GM21447 (cell line): Measurements from ENCODE around the gene GRIK5.

ENCODE experiments used
- ATAC-seq: cut with Tn5 transposase; IDR thresholded peaks from one replicate; pipeline ENCODE4 v1.9.1; 2021; ENCODE audit not compliant: unreplicated experiment

The GRIK5 gene

GRCh38 chr19:42096255-42096837 is 26.3 kb upstream of the GRIK5 start:
- no peak for ATAC-seq

- ATAC-seq = no peak
Measured at GRCh38 chr19:42095814-42096230, 25.8 kb upstream of the GRIK5 start.

DNA sequence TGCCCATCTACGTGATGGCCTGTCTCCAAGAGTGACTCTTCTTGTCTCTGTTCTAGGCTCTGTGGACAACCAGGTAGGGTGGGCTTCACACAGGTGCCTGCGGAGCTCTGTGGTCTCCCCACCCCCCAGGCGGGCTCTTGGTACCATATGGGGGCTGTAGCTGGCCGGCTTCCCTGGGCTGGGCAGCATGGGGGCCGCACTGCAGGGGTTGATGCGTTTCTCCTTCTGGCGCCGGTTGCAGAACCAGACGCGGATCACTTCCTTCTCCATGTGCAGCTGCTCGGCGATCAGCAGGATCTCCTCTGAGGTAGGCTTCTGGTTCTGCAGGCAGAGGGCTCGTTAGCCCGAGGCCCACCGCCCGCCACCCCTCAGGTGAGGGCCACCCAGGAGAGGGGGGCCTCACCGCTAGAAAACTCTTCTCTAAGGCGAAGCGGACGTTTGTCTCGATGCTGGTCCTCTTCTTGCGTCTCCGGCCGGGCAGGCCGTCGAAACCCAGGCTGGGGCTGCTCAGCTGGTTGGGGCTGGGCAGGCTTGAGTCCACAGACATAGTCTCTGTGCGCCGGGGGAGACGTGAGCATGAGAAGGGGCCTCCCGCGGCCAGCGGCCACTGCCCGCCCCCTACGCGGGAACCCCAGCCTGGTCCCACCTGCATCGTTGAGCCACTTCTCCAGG is 25.3 kb upstream of the GRIK5 start:
- ATAC-seq = no peak

- ATAC-seq = no peak
Measured at GRCh38 chr19:42093926-42094325, 23.9 kb upstream of the GRIK5 start.

DNA sequence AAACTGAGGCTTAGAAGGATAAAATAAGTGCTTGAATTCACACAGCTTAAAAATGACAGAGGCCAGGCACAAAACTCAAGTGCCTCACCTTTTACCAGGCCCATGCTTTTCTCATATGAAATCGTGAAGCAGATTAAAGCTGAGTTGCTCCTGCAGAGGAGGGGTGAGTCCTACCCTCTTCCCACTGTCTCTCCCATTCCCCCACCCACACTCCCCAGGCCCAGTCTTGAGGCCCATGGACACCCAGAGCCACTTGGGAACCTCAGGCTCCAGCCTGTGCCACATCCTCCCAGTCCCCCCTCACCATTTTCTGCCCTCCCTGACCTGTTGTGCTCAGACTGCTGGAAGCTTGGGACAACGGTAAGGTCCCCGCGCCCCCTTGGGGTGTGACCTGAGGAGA is 23.5 kb upstream of the GRIK5 start:
- ATAC-seq = no peak

DNA sequence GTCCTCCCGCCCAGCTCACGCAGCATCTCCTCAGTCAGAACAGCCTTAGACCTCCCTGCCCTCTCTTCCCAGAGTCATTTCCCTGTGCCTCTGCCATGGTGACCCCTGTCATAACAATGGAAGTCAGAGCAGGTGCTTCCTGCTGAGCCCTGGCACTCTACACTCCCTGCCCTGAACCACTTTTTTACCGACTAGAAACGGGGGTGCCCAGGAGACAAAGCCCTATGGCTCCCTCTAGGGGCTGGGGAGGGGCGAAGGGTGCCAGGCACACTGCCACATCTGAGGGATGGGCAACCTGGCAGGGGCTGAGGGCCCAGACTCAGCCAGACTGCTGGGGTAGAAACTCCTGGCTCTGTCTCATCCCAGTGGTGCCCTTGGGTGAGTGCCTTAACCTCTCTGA is 22.3 kb upstream of the GRIK5 start:
- no peak for ATAC-seq

DNA sequence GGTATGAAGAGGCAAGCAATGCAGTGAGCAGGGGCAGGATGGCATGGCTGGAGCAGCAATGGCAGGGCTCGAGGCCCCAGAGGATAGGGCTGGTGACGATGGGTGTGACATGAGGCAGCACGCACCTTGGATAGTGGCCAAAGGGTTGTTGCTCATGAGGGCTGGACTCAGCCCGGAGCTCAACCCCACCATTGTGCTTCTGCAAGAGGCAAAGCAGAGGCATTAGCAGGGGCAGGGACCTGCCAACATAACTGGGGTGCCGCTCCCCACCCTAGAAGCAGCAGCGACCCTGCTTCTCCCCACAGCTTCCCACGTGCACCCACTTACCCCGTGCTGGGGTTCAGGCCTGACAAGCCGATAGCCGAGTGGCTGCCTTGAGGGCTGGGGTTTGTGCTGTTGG is 21.7 kb upstream of the GRIK5 start:
- ATAC-seq = no peak

DNA sequence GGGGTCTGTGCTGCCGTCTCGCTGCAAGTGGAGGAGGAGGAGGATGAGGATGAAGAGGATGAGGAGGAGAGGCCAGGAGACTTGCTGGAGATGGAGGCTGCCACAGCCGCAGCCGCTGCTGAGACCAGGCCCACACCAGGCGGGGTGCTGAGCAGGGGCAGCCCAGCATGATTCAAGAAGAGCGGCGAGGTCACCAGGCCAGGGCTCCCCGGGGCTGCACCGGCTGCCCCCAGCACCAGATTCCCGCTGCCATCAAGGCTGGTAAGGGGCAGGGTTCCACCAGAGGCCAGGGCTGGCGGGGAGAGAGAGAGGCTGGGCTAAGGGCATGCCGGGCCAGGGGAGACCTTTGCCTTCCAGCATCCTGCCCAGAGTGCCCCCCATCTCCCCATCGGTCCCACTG is 21.3 kb upstream of the GRIK5 start:
- no peak for ATAC-seq

DNA sequence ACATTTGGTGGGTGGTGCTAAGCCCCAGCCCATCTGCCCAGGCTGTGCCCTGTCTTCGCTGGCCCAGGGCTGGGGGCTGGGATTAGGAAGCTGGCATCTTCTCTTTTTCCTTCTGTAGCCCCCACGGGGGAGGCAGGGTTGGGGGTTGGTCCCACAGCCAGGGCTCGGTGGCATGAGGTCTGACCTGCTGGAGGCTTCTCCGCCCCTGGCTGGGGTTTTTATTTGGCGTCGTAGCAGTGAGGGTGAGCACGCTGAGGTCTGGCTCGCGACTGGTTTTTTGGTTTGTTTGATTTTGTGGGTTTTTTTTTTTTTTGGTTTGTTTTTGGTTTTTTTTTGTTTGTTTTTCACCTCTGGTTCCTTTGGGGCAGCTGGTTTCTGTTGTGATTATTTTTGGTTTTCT is 20.7 kb upstream of the GRIK5 start:
- ATAC-seq = no peak

DNA sequence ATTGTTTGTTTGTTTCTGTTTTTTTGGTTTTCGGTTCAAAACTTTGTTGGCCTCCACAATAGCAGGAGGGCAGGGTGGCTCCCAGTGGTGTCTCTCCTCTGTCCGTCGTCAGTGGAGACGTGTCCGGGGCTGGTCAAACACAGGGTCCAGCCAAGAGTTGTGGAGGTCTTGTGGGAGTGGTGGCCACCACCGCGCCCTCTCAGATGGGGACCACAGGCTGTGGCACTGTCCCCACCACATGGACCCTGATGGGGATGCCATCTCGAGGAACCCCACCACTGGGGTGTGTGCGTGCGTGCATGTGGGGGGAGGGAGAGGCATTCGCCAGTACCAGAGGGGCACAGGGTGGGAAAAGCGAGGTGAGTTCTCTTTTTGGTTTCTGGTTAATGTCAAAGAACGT is 19.8 kb upstream of the GRIK5 start:
- ATAC-seq = no peak

GRCh38 chr19:42089191-42089750 is 19.3 kb upstream of the GRIK5 start:
- ATAC-seq = no peak

DNA sequence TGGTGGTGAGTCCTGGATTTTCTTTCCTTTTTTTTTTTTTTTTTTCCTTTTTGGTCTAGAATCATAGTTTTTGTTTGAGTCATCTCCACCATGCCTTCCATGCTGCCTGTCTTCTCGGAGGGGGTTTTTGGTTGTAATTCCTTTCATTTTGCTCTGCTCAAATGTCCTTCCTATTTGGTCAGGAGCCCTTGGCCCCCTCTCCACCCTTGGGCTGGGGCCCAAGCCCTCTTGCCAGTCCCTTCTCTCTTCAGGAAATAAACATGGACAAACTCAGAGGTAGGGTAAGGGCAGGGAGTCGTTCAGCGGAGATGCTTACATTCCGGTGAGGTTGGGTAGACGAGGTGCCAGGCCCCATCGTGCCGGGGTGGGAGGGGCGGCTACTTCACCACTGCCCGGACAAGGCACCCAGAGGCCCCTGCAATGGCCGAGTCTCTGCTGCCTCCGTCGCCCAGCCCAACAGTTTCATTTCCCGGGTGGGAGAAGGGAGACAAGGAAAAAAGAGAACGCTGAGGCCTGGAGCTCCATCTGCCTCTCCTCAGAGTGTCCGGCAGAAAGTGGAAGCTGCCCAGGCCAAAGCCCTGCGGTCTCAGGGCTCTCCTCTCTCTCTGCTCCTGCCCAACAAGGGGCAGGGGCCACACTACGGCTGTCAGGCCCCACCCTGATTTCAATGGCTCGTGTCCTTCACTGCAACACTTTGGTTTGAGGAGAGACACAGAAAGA is 18.6 kb upstream of the GRIK5 start:
- ATAC-seq = no peak

GRCh38 chr19:42086770-42087550 is 17.0 kb upstream of the GRIK5 start:
- ATAC-seq = no peak

DNA sequence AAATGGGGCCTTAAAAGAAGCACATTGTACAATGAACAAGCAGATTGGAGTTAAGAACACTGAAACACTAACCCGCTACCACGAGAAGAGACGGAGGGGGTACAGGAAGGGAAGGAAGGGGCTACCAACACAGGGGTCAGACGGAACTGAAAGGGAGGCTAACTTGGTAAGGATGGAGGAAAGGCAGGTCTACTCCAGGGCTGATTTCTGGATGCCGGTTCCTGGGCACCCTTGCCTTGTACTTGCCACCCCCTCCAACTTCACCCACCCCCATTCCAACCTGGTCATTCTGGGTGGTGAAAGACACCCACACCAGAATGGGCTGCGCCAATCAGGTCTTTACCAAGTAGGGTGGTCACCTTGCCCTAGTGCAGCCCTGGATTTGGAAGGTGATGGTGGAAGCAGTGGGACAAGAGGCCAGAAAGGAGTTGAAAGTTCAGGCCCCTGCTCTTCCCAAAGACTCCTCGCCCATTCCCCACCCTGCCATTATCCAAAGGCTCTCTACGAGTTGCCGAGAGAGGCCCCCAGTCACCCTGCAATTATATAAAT is 16.3 kb upstream of the GRIK5 start:
- no peak for ATAC-seq

DNA sequence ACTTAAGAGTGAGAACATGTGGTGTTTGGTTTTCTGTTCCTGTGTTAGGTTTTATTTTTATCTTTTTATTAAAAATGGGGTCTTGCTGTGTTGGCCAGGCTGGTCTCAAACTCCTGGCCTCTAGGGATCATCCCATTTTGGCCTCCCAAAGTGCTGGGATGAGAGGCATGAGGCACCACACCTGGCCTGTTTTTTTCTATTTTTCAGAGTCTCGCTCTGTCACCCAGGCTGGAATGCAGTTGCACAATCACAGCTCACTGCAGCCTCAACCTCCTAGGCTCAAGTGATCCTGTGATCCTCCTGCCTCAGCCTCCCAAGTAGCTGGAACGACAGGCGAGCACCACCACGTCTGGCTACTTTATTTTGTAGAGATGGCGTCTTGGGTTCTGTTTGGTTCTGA is 13.5 kb upstream of the GRIK5 start:
- ATAC-seq = no peak

- no peak for ATAC-seq
Measured at GRCh38 chr19:42081584-42082203, 11.7 kb upstream of the GRIK5 start.

DNA sequence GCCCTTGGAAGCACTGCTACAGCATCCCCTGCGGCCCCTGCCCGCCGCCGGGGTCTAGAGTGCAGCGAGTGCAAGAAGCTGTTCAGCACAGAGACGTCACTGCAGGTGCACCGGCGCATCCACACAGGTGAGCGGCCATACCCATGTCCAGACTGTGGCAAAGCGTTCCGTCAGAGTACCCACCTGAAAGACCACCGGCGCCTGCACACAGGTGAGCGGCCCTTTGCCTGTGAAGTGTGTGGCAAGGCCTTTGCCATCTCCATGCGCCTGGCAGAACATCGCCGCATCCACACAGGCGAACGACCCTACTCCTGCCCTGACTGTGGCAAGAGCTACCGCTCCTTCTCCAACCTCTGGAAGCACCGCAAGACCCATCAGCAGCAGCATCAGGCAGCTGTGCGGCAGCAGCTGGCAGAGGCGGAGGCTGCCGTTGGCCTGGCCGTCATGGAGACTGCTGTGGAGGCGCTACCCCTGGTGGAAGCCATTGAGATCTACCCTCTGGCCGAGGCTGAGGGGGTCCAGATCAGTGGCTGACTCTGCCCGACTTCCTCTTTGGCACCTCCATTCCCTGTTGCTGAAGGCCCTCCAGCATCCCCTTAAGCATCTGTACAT is 10.9 kb upstream of the GRIK5 start:
- ATAC-seq = no peak

GRCh38 chr19:42079886-42080763 is 10.1 kb upstream of the GRIK5 start:
- ATAC-seq = no peak

DNA sequence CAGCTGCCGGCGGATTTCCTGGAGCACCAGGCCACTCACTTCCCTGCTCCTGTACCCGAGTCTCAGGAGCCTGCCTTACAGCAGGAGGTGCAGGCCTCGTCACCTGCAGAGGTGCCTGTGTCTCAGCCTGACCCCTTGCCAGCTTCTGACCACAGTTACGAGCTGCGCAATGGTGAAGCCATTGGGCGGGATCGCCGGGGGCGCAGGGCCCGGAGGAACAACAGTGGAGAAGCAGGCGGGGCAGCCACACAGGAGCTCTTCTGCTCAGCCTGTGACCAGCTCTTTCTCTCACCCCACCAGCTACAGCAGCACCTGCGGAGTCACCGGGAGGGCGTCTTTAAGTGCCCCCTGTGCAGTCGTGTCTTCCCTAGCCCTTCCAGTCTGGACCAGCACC is 9.3 kb upstream of the GRIK5 start:
- no peak for ATAC-seq
